Measurements from ENCODE around the gene PP2D1. TPM values are rescaled to one million over a fixed set of nuclear protein-coding genes. Genes with fewer than 3 reads are reported as not detected.

PP2D1 gene
- total RNA-seq (2014; rRNA removed; shearing (Covaris generic)): not detected in 2 replicates
- total RNA-seq (2022): not detected in 2 replicates
- percentile 5 among the genes with signal in this experiment for Bru-seq, nascent RNA
- percentile 1 among the genes with signal in this experiment for BruChase-seq, experiment 1, labeled RNA remaining after a 6-hour chase
- BruChase-seq, experiment 2, labeled RNA remaining after a 2-hour chase: not detected
- long read RNA-seq, partial matches to known transcripts: 0 of 4 reads
- long read RNA-seq, other reads (novel, unspliced or antisense): 4 of 4 reads

- no peaks in the 10 kb centered on the region for H3K79me2 ChIP-seq (ENCODE audit: insufficient read depth, low read depth, low read length)
- H3K4me3 ChIP-seq (ENCODE audit: low read depth, low read length, poor library complexity, severe bottlenecking): no peak within 1 kb of the TSS
- no peaks in the 10 kb centered on the region for H3K36me3 ChIP-seq (ENCODE audit: insufficient read depth, low read length)
- H3K9me3 ChIP-seq (ENCODE audit: low read length): no peaks in the 10 kb centered on the region
- no peaks in the 10 kb centered on the region for H3K4me1 ChIP-seq (ENCODE audit: insufficient read depth, low read length, poor library complexity, severe bottlenecking)
- H3K9me2 ChIP-seq (ENCODE audit: insufficient read depth, low read length): no peaks in the 10 kb centered on the region
- ChIA-PET CTCF (ENCODE audit: unreplicated experiment) (no interaction called here), POLR2A (no interaction called here)
- TF ChIP-seq CTCF (conservative IDR thresholded peaks at IDR 0.05; ENCODE audit: low read length) (no peak), EZH2phosphoT487 (IDR thresholded peaks at IDR 0.05; ENCODE audit: borderline replicate concordance, low read depth, low read length) (no peak)
- intact Hi-C loops (cut with micrococcal nuclease; ENCODE audit: unreplicated experiment): no loop called here
- no peak within 1 kb of the TSS for H2AFZ ChIP-seq (ENCODE audit: low read length)
- H3K27ac ChIP-seq (ENCODE audit: low read depth, low read length, poor library complexity, severe bottlenecking): no peak within 1 kb of the TSS
- no peak within 1 kb of the TSS for H3K4me2 ChIP-seq (ENCODE audit: low read length)
- DNase-seq (ENCODE audit: low spot score): no peak
- BruUV-seq (replicated peaks): no TSS peak
- H4K20me1 ChIP-seq (ENCODE audit: insufficient read depth, low read length): no peaks in the 10 kb centered on the region
Observed at GRCh38 chr3:20012164-20012563, at the start of gene PP2D1. Gene PP2D1, minus strand, starts transcription at chr3:20012264. Its CDS starts 192 bp downstream, at chr3:20012072.

- Histone ChIP-seq H3K9me3 (ENCODE audit: low read length) (no peaks in the 10 kb centered on the region), H2AFZ (ENCODE audit: low read length) (no peak overlapping the region), H3K4me1 (ENCODE audit: insufficient read depth, low read length, poor library complexity, severe bottlenecking) (peaks cover 17% of the 10 kb centered on the region), H3K36me3 (ENCODE audit: insufficient read depth, low read length) (no peaks in the 10 kb centered on the region), H3K27ac (ENCODE audit: low read depth, low read length, poor library complexity, severe bottlenecking) (no peak overlapping the region), H3K4me2 (ENCODE audit: low read length) (0 out of 2 replicates have a peak overlapping the region, but pooled peaks have one; percentile 7), H3K9me2 (ENCODE audit: insufficient read depth, low read length) (no peaks in the 10 kb centered on the region), H4K20me1 (ENCODE audit: insufficient read depth, low read length) (no peaks in the 10 kb centered on the region), H3K4me3 (ENCODE audit: low read depth, low read length, poor library complexity, severe bottlenecking) (no peak overlapping the region), H3K79me2 (ENCODE audit: insufficient read depth, low read depth, low read length) (peaks cover 45% of the 10 kb centered on the region; the same call in 1 of the 2 replicates)
- POLR2A ChIA-PET: interaction anchor here (0.6 to 0.7 kb wide), 2 partner anchors 9 to 22 kb away, joined by 3 read pairs; no protein-coding TSS in a partner anchor
- DNase-seq (ENCODE audit: low spot score): no peak
- no peak for TF ChIP-seq CTCF (conservative IDR thresholded peaks at IDR 0.05; ENCODE audit: low read length)
- no peak for TF ChIP-seq EZH2phosphoT487 (IDR thresholded peaks at IDR 0.05; ENCODE audit: borderline replicate concordance, low read depth, low read length)
- no TSS peak for BruUV-seq (replicated peaks)
- CTCF ChIA-PET (ENCODE audit: unreplicated experiment): no interaction called here
- intact Hi-C loops (cut with micrococcal nuclease; ENCODE audit: unreplicated experiment): no loop called here
Observed at GRCh38 chr3:20060974-20061685, 49.1 kb upstream of the PP2D1 start.

- Histone ChIP-seq H2AFZ (ENCODE audit: low read length) (no peak overlapping the region), H3K4me3 (ENCODE audit: low read depth, low read length, poor library complexity, severe bottlenecking) (no peak overlapping the region), H3K36me3 (ENCODE audit: insufficient read depth, low read length) (no peaks in the 10 kb centered on the region), H3K27ac (ENCODE audit: low read depth, low read length, poor library complexity, severe bottlenecking) (no peak overlapping the region), H3K4me1 (ENCODE audit: insufficient read depth, low read length, poor library complexity, severe bottlenecking) (peaks cover 29% of the 10 kb centered on the region), H3K9me2 (ENCODE audit: insufficient read depth, low read length) (no peaks in the 10 kb centered on the region), H3K79me2 (ENCODE audit: insufficient read depth, low read depth, low read length) (peaks cover 46% of the 10 kb centered on the region; the same call in 1 of the 2 replicates), H3K4me2 (ENCODE audit: low read length) (no peak overlapping the region), H3K9me3 (ENCODE audit: low read length) (no peaks in the 10 kb centered on the region), H4K20me1 (ENCODE audit: insufficient read depth, low read length) (no peaks in the 10 kb centered on the region)
- ChIA-PET CTCF (ENCODE audit: unreplicated experiment) (no interaction called here), POLR2A (no interaction called here)
- no peak for DNase-seq (ENCODE audit: low spot score)
- TF ChIP-seq EZH2phosphoT487 (IDR thresholded peaks at IDR 0.05; ENCODE audit: borderline replicate concordance, low read depth, low read length) (no peak), CTCF (conservative IDR thresholded peaks at IDR 0.05; ENCODE audit: low read length) (no peak)
- intact Hi-C loops (cut with micrococcal nuclease; ENCODE audit: unreplicated experiment): no loop called here
- no TSS peak for BruUV-seq (replicated peaks)
Observed at GRCh38 chr3:20059929-20060328, 47.9 kb upstream of the PP2D1 start.

Data from OCI-LY7 (cell line).